ENCODE data around the gene CASKIN1.

Gene CASKIN1

GRCh38 chr16:2230376-2230775, 34.0 kb upstream of the CASKIN1 start:
- Histone ChIP-seq H3K9ac (ENCODE audit: low read length) (no peak overlapping the region), H3K27ac (ENCODE audit: low read depth, low read length, poor library complexity, severe bottlenecking) (no peak overlapping the region), H3K4me2 (ENCODE audit: low read length) (no peak overlapping the region), H3K4me3 (ENCODE audit: low read depth, low read length, poor library complexity, severe bottlenecking) (no peak overlapping the region), H3K36me3 (ENCODE audit: insufficient read depth, low read length) (peaks cover 73% of the 10 kb centered on the region), H3K4me1 (ENCODE audit: insufficient read depth, low read length, severe bottlenecking) (peaks cover 12% of the 10 kb centered on the region), H3F3A (ENCODE audit: insufficient read depth, low read length) (0 out of 2 replicates have a peak, but pooled peaks cover 3% of the 10 kb centered on the region), H3K9me2 (ENCODE audit: low read depth, low read length) (no peaks in the 10 kb centered on the region), H3K27me3 (ENCODE audit: insufficient read depth, low read length) (no peaks in the 10 kb centered on the region), H2AFZ (ENCODE audit: low read length) (no peak overlapping the region), H3K79me2 (ENCODE audit: insufficient read depth, low read length) (peaks cover 5% of the 10 kb centered on the region), H4K20me1 (ENCODE audit: insufficient read depth, low read length) (no peaks in the 10 kb centered on the region), H3K9me3 (ENCODE audit: low read length) (no peaks in the 10 kb centered on the region)
- TF ChIP-seq CTCF (IDR thresholded peaks at IDR 0.05; ENCODE audit: low read length) = no peak
- no peak for TF ChIP-seq EZH2 (IDR thresholded peaks at IDR 0.05; ENCODE audit: borderline replicate concordance, low read length)

GRCh38 chr16:2229632-2230250, 33.3 kb upstream of the CASKIN1 start:
- TF ChIP-seq EZH2 (IDR thresholded peaks at IDR 0.05; ENCODE audit: borderline replicate concordance, low read length) (no peak), CTCF (IDR thresholded peaks at IDR 0.05; ENCODE audit: low read length) (no peak)
- Histone ChIP-seq H3K9me2 (ENCODE audit: low read depth, low read length) (no peaks in the 10 kb centered on the region), H3K4me1 (ENCODE audit: insufficient read depth, low read length, severe bottlenecking) (peaks cover 19% of the 10 kb centered on the region), H3K4me3 (ENCODE audit: low read depth, low read length, poor library complexity, severe bottlenecking) (no peak overlapping the region), H3K9me3 (ENCODE audit: low read length) (no peaks in the 10 kb centered on the region), H4K20me1 (ENCODE audit: insufficient read depth, low read length) (no peaks in the 10 kb centered on the region), H3K27me3 (ENCODE audit: insufficient read depth, low read length) (no peaks in the 10 kb centered on the region), H3K9ac (ENCODE audit: low read length) (no peak overlapping the region), H2AFZ (ENCODE audit: low read length) (no peak overlapping the region), H3K79me2 (ENCODE audit: insufficient read depth, low read length) (peaks cover 11% of the 10 kb centered on the region), H3K27ac (ENCODE audit: low read depth, low read length, poor library complexity, severe bottlenecking) (no peak overlapping the region), H3K4me2 (ENCODE audit: low read length) (no peak overlapping the region), H3F3A (ENCODE audit: insufficient read depth, low read length) (0 out of 2 replicates have a peak, but pooled peaks cover 3% of the 10 kb centered on the region), H3K36me3 (ENCODE audit: insufficient read depth, low read length) (peaks cover 66% of the 10 kb centered on the region)

- Histone ChIP-seq H3K4me1 (ENCODE audit: insufficient read depth, low read length, severe bottlenecking) (peaks cover 21% of the 10 kb centered on the region), H3K9me3 (ENCODE audit: low read length) (no peaks in the 10 kb centered on the region), H3K4me3 (ENCODE audit: low read depth, low read length, poor library complexity, severe bottlenecking) (no peak overlapping the region), H2AFZ (ENCODE audit: low read length) (no peak overlapping the region), H3K79me2 (ENCODE audit: insufficient read depth, low read length) (peaks cover 17% of the 10 kb centered on the region), H3K9me2 (ENCODE audit: low read depth, low read length) (no peaks in the 10 kb centered on the region), H3K4me2 (ENCODE audit: low read length) (no peak overlapping the region), H3K27ac (ENCODE audit: low read depth, low read length, poor library complexity, severe bottlenecking) (no peak overlapping the region), H3F3A (ENCODE audit: insufficient read depth, low read length) (no peaks in the 10 kb centered on the region), H3K27me3 (ENCODE audit: insufficient read depth, low read length) (no peaks in the 10 kb centered on the region), H4K20me1 (ENCODE audit: insufficient read depth, low read length) (no peaks in the 10 kb centered on the region), H3K36me3 (ENCODE audit: insufficient read depth, low read length) (peaks cover 60% of the 10 kb centered on the region), H3K9ac (ENCODE audit: low read length) (no peak overlapping the region)
- TF ChIP-seq CTCF (IDR thresholded peaks at IDR 0.05; ENCODE audit: low read length) = no peak
- no peak for TF ChIP-seq EZH2 (IDR thresholded peaks at IDR 0.05; ENCODE audit: borderline replicate concordance, low read length)
Observed at GRCh38 chr16:2229091-2229490, 32.7 kb upstream of the CASKIN1 start.
